Measurements from ENCODE around the gene CNTN1.

The CNTN1 gene

GRCh38 chr12:40980427-40980961, 288.3 kb downstream of the CNTN1 start:
- DNase-seq = no peak

GRCh38 chr12:40986001-40986400, 293.8 kb downstream of the CNTN1 start:
- no peak for DNase-seq

DNA sequence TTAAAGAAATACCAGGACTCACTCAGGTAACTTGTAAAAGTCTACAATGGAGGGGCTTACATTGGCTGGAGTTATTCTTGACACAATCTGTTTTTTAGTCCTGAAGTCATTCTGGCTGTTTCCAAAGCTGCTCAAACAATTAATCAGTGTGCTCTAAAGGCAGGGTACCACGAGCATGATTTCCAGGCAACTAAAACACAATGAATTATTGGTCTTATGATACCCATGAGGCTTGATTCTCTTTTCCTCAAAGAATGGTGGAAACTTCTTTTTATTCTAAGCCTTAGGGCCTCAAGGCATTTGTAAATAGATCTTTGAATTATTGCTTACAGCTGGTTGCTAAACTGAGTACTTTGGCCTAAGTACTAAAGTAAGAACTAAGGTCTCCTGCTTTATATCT, 296.1 kb downstream of the CNTN1 start:
- no peak for DNase-seq

DNA sequence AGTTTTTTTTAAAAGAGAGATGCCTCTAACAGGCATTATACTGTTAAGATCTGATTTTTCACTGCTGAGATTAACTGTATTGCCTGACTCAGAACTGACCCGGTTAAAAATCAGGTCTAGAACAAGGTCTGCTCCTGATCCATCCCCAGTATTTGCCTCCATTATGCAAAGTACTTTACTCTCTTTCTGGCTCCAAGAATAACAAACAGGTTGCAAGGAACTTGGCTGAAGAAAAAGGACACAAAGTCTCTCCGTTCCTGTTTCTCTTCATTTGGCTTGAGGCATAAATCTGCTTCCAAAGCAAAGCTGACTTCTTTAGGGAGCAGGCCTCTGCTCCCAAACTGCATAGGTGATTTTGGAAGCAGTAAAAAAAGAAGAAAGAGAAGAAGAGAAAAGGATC, 296.6 kb downstream of the CNTN1 start:
- DNase-seq = no peak

DNA sequence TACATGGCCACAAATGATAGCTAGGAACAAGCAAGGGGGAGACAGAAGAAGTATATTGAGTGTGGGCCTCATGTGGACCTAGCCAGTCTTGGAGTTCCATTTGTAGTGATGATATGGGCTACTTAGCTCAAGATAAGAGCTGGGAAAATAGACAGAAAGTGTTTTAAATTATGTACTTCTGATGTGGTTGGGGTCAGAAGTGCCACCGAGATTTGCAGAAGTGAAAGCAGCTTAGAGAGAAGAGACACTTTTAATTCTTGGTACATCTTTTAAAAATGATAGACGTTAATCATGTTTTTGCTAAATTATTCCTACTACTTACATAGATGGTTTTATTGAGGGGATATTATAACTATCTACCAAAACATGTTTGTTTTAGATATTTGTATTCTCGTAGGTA, 297.5 kb downstream of the CNTN1 start:
- DNase-seq = no peak

- DNase-seq = no peak
Measured at GRCh38 chr12:40992158-40992557, 299.9 kb downstream of the CNTN1 start.

DNA sequence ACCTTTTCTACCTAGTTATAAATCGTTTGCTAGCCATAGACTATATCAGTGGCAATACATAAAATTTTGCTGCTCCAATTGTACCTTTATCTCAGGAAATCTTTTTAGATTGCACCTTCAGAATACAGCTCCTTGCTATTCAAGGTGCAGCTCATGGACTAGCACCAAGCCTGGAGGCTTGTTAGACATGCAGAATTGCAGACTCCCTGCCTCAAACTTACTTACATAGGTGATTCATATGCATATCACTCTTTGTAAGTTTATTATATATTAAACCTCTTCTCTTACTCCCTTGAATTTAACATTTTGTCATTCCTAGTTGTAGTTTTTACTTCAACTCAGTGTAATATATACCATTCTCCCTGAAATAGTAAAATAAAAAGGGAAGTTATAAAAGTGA, 300.4 kb downstream of the CNTN1 start:
- DNase-seq = no peak

DNA sequence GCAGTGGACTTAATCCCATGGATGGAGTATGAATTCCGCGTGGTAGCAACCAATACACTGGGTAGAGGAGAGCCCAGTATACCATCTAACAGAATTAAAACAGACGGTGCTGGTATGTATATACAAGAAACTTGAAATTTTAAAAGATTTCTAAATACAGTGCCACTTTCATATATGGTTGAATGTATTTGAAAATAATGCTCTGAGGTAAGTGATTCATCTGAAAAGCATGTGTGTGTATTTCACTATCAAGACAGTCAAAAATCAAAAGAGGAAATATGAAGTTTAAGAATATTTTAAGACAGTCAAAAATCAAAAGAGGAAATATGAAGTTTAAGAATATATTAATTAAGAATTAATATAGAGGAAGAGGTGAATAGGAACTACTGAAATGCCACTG, 300.9 kb downstream of the CNTN1 start:
- DNase-seq = no peak

DNA sequence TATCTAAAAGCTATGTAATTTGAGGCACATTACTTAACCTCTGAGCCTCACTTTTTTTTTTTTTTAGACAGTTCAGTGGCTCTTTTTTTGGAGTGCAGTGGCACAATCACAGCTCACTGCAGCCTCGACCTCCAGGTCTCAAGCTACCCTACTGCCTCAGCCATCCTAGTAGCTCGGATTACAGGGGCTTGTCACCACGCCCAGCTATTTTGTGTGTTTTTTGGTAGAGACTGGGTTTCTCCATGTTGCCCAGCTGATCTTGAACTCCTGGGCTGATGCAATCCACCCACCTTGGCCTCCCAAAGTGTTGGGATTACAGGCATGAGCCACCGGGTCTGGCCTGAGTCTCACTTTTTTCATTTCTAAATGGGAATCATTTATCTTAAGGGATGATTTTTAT, 303.9 kb downstream of the CNTN1 start:
- no peak for DNase-seq

GRCh38 chr12:40999210-40999609, 307.0 kb downstream of the CNTN1 start:
- no peak for DNase-seq

DNA sequence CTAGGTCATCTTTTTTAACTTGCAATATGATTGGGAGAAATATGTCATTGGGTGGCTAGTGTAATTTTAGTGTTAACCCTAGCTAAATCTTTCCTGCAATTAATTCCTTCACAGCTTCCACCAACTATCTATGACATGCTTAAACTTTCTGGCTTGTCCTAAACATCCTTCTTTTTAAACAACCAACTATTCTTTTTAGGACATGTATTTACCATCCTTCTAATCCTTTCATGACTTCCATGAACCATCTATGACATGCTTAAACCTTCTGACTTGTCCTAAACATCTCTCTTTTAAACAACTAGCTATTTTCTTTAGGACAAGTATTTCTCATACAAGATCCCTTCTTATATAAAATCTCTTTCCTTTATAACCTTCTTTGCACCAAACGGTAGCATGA, 316.2 kb downstream of the CNTN1 start:
- DNase-seq = no peak

- no peak for DNase-seq
Measured at GRCh38 chr12:41011939-41012338, 319.7 kb downstream of the CNTN1 start.

GRCh38 chr12:41013881-41014642, 321.8 kb downstream of the CNTN1 start:
- DNase-seq = no peak

- no peak for DNase-seq
Measured at GRCh38 chr12:41014643-41015020, 322.4 kb downstream of the CNTN1 start.

GRCh38 chr12:41018010-41018409, 325.8 kb downstream of the CNTN1 start:
- DNase-seq = no peak

DNA sequence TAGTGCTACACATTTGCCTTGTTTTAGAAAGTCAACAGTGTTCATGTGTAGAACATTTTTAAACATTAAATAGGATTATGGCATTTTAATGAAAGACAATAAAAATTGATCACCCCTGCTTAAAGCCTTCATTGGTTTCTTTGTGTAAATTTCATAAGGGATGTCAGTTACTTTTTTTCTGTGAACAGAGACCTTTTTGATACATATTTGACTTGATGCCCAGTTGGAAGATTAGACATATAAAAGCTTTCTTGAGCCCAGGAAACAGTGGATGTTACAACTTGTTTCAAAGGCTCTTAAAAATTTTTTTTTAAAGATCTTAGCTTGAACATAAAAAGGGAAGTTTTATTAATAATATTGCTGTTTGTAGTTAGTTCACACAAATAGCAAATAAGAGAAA, 327.2 kb downstream of the CNTN1 start:
- no peak for DNase-seq

- no peak for DNase-seq
Measured at GRCh38 chr12:41023836-41024235, 331.6 kb downstream of the CNTN1 start.

- DNase-seq = no peak
Measured at GRCh38 chr12:41026151-41026550, 333.9 kb downstream of the CNTN1 start.

GRCh38 chr12:41032386-41032785, 340.1 kb downstream of the CNTN1 start:
- no peak for DNase-seq

GRCh38 chr12:41034686-41035085, 342.4 kb downstream of the CNTN1 start:
- no peak for DNase-seq

DNA sequence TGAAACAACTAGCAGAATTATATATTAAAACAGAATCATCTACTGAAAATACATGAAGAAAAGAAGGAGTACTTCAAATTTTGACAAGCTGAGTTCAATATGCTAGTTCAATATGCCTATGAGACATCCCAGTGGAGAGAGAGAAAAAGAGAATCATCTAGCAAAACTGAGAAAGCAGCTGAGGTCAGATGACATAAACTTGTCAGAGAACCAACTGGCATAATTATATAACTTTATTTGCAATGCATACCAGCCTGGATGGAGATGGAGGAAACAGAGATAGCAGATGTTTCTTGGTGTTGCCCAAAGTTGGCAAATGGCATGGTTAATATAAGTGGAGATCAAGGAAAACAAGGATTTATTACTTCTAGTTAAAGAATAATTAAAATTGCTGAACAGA, 347.2 kb downstream of the CNTN1 start:
- DNase-seq = no peak

GRCh38 chr12:41045509-41045908, 353.3 kb downstream of the CNTN1 start:
- DNase-seq = no peak

GRCh38 chr12:41049033-41049432, 356.8 kb downstream of the CNTN1 start:
- DNase-seq = no peak

- DNase-seq = no peak
Measured at GRCh38 chr12:41051954-41052353, 359.7 kb downstream of the CNTN1 start.

DNA sequence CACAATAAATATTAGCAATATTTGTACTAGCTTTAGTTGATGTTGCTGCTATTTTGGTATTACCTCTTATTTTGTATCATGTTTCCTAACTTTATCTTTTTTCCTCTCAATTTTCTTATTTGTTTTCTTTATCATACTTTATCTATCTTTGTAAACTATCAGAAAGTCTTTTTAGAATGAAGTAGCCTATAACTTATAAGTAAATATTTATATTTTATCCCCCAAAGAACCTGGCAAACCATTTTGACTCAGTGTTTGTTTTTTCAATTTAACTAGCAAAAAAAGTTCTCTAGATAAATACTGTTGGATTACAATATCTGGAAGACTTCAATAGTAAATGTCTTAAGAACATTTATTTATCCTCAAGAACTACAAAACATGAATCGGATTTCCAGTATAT, 360.2 kb downstream of the CNTN1 start:
- no peak for DNase-seq

Measured in CD4-positive, alpha-beta T cell treated with Interleukin-21 for 1 hour (primary cell).